WTC11 (cell line): ENCODE data around the gene SPSB4.

Experiments used
- CTCF ChIP-seq: fragments of 200-600 bp; IDR thresholded peaks from 2 replicates; pipeline ENCODE4 v1.8.0; 2022; ENCODE audit warnings: antibody characterized with exemption
- ESRRA ChIP-seq: sonication (generic); formaldehyde crosslinking; IDR thresholded peaks from 2 replicates; pipeline ENCODE4 v1.8.1; 2022; ENCODE audit warnings: mild to moderate bottlenecking, missing genetic modification reagents, borderline replicate concordance
- JAZF1 ChIP-seq: fragments of 250-450 bp; sonication (Bioruptor Pico); IDR thresholded peaks from 2 replicates; pipeline ENCODE4 v1.9.0; 2021; ENCODE audit warnings: moderate library complexity, mild to moderate bottlenecking, inconsistent platforms
- NR3C1 ChIP-seq: sonication (generic); formaldehyde crosslinking; conservative IDR thresholded peaks from 2 replicates; pipeline ENCODE4 v1.8.1; 2023; ENCODE audit warnings: low read depth, mild to moderate bottlenecking, missing genetic modification reagents

- no peak for TF ChIP-seq JAZF1 (CRISPR knock-in tag)
- TF ChIP-seq CTCF = no peak
- no peak for TF ChIP-seq ESRRA (CRISPR knock-in tag)
- no peak for TF ChIP-seq NR3C1
Measured at GRCh38 chr3:141181196-141181595, 130.0 kb downstream of the SPSB4 start.
